Activated CD8-positive, alpha-beta memory T cell treated with anti-CD3 and anti-CD28 coated beads for 48 hours (primary cell): Measurements from ENCODE around the gene UNC13A.

ENCODE experiments used
- DNase-seq, 3 experiments: peaks; one replicate each; pipeline ENCODE4 v3.0.0-alpha.2; 2020; ENCODE audit warnings: low read depth in 2 of 3, low spot score in 2 of 3

UNC13A gene

GRCh38 chr19:17687857-17688784 is at the start of gene UNC13A:
Gene UNC13A (minus strand): TSS chr19:17688354. CDS start chr19:17688199, 155 bp downstream.
- DNase-seq = peak in 1 of 3 experiments; percentile 18

GRCh38 chr19:17737690-17738153 is 49.6 kb upstream of the UNC13A start:
- no peak for DNase-seq

DNA sequence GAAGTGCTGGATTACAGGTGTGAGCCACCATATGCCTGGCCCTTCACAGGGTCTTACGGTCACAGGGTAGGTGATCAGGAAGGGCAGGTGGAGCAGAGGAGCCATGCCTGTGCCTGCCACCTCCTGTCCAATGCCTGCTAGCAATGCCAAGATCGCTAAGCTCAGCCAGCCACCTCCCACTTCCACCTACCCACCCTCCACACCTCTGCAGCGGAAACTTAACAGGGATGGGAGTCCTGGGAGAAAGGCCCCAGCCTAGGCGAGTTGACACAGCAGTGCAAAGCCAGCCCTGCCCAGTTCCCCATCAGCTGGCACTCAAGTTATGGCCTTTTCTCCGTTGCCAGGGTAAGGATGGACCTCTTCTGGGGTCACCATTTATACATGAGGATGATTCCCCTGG is 47.3 kb upstream of the UNC13A start:
- no peak for DNase-seq

DNA sequence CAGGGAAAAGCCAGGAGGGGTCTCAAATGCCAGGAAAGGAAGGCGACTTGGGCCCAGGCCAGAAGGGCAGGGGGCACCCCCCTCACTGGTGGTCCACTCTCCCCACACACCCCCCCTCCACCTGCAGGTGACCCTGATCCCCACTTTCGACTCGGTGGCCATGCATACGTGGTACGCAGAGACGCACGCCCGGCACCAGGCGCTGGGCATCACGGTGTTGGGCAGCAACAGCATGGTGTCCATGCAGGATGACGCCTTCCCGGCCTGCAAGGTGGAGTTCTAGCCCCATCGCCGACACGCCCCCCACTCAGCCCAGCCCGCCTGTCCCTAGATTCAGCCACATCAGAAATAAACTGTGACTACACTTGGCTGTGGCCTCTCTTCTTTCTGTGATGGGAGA is 46.0 kb upstream of the UNC13A start:
- DNase-seq = no peak

GRCh38 chr19:17733127-17733526 is 45.0 kb upstream of the UNC13A start:
- DNase-seq = no peak

- no peak for DNase-seq
Measured at GRCh38 chr19:17727843-17728242, 39.7 kb upstream of the UNC13A start.

DNA sequence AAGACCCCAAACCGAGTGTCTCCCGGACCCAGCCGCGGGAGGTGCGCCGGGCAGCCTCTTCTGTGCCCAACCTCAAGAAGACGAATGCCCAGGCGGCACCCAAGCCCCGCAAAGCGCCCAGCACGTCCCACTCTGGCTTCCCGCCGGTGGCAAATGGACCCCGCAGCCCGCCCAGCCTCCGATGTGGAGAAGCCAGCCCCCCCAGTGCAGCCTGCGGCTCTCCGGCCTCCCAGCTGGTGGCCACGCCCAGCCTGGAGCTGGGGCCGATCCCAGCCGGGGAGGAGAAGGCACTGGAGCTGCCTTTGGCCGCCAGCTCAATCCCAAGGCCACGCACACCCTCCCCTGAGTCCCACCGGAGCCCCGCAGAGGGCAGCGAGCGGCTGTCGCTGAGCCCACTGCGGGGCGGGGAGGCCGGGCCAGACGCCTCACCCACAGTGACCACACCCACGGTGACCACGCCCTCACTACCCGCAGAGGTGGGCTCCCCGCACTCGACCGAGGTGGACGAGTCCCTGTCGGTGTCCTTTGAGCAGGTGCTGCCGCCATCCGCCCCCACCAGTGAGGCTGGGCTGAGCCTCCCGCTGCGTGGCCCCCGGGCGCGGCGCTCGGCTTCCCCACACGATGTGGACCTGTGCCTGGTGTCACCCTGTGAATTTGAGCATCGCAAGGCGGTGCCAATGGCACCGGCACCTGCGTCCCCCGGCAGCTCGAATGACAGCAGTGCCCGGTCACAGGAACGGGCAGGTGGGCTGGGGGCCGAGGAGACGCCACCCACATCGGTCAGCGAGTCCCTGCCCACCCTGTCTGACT is 39.0 kb upstream of the UNC13A start:
- no peak for DNase-seq

GRCh38 chr19:17726136-17726741 is 38.1 kb upstream of the UNC13A start:
- DNase-seq = no peak

- no peak for DNase-seq
Measured at GRCh38 chr19:17725422-17726078, 37.4 kb upstream of the UNC13A start.

DNA sequence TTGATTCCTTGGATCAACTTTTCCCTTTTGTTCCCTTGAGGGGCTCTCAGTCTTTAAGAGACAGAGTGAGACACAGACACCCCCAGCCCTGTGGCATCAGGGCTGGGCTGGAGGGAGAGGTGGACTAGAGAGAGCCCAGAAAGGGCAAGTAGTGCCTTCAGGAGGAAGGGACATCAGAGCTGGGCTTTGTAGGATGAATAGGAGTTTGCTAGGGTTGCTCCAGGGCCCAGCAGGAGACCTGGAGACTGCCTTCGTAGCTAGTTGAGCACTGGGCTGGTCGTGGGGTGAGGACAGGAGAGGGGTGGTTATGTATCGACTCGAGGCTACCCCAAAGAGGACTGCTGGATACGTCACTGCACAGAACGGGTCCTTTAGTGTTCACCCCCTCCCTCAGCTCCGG is 36.5 kb upstream of the UNC13A start:
- no peak for DNase-seq

- DNase-seq = no peak
Measured at GRCh38 chr19:17722655-17723240, 34.6 kb upstream of the UNC13A start.

DNA sequence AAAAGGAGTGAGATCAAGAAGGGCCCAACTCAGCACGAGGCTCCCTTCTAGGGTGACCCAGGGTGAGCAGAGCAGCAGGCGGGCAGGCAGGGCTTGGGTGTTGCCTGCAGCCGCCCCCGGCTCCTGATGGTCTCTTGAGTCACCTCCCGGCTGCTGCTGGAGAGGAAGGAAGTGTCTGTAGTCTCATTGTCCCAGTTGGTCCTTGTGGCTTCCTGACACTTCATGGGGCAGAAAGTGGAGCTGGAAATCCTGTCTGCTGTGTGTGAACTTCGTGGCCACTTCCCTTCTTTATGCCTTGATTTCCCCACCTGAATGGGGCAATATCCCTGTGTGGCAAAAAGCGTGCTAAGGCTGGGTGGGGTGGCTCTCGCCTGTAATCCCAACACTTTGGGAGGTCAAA is 33.7 kb upstream of the UNC13A start:
- DNase-seq = no peak

- no peak for DNase-seq
Measured at GRCh38 chr19:17721111-17721628, 33.0 kb upstream of the UNC13A start.

DNA sequence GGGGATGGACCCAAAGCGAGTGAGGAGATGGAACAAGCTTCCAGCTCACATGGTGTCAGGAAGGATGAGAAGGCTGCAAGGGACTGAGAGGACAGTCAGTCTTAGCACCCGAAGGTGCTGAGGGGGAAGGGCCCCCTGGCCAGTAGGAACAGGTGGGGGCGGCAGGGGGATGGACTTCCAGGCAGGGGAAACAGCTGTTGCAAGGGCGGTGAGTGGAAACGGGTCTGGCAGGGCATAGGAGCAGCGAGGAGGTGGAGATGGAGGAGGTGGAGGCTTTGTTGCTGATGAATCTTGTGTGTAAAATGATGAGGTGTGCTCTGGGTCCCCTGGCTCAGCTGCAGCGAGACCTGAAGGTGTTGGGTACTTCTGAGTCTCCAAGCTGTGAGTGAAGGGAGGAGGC is 32.3 kb upstream of the UNC13A start:
- no peak for DNase-seq

DNA sequence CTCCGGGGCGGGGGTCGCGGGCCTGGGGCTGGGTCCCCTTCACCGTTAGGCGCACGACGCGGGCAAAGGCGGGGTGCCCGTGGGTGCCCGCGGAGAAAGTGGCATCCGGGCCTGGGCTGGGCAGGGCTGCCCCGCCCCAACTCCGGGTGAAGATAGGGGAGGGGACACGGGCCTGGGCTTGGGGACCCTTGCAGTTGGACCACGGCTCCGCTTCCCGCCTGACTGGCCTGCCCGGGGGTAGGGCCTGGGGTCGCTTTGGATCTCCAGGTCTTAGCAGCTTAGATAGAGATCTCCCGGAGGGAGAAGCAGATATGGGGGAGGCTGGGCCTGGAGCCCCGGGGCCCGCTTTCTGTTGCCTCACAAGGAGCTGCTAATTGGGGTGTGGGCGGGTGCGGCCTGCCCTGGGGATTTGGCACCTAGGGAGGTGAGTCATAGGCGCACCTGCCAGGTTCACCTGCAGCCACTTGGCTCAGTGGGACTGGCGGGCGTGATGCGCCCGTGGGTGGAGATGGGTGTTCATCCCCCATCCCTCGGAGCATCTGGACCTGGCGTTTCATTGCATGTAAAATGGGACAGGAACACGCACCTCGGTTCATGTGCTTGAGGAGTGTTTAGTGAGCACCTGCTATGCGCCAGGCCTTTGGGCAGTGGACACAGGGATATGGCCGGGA is 31.7 kb upstream of the UNC13A start:
- peak in 1 of 3 experiments; percentile 6 for DNase-seq

DNA sequence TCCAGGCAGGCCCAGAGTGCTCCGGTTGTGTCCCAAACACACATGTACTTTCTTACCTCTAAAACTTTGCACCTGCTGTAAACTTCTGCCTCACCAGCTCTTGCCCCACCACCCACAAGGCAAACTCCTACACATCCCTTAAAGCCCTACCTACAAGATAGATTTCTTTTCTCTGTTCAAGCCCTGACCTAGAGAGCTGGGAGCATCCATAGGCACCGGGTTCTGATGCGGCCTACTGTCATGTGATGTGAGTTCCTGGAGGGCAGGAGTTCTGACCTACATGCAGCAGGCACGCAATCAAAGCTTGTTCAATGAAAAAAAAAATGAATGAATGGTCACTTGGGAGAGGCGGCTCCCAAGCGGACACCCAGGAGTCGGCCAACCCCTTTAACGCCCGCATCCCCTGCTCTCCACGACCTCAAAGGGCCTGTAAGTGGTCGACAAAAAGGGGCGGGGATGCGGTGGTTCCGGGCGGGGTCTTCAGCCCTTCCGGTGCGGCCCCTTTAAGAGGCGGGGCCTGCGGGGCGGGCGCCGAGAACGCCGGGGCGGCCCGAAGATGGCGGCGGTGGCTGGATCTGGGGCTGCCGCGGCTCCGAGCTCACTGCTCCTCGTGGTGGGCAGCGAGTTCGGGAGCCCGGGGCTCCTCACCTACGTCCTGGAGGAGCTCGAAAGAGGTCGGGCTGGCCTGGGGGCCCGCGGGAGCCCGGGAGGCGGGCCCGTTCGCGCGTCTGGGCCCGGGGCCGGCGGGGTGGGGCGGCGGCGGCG is 31.0 kb upstream of the UNC13A start, which contains the start of gene MAP1S:
TSS of gene MAP1S (plus strand) at position 534 of the 765 bp plus-strand sequence. CDS start at position 557, 23 bp downstream.
- peak; percentile 43 to 47 (median 46) for DNase-seq

- no peak for DNase-seq
Measured at GRCh38 chr19:17718550-17718946, 30.4 kb upstream of the UNC13A start.

DNA sequence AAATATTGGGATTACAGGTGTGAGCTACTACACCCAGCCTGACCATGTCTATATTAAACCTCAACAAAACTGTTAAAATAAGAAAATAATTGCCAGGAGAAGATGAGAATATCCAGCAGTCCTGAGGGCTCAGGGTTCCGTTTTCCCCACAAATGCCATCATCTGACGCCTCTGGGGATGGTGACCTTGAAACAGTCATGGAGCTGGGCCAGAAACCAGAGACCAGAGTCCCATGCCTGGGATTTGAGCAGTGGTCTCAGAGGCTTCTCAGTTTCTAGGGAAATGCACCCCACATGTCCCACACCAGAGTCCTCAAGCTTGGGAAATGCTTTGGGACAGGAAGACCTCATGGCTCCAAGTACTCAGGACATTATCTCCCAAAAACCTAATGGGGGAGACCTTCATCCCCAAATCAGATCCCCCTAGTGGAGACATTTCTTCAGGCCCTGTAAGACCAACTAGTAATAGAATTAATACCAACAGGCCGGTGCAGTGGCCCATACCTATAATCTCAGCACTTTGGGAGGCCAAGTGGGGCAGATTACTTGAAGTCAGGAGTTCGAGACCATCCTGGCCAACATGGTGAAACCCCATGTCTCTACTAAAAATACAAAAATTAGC is 28.3 kb upstream of the UNC13A start:
- no peak for DNase-seq
